ENCODE data around the gene SLC29A4. TPM values are rescaled to one million over a fixed set of nuclear protein-coding genes. Genes with fewer than 3 reads are reported as not detected.

The SLC29A4 gene
- polyA plus RNA-seq, 1 of the 3 experiments (the other 2 are of a cell fraction): 12.3 TPM

DNA sequence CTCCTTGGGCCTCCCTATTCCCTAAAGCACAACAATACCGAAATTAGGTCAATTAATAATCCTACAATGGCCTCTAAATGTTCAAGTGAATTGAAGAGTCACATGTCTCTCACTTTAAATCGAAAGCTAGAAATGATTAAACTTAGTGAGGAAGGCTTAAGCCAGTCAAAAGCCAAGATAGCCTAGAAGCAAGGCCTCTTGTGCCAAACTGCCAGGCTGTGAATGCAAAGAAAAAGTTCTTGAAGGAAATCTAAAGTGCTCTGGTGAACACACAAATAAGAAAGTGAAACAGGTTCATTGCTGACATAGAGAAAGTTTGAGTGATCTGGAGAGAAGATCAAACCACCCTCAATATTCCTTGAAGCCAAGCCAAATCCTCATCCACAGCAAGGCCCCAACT is 57.2 kb downstream of the SLC29A4 start:
- POLR2A ChIA-PET: no interaction called here
- CTCF ChIA-PET: interaction anchor here (1.0 to 1.3 kb wide), 2 partner anchors 99 to 365 kb away, joined by 3 read pairs; no protein-coding TSS in a partner anchor
- peaks cover 9% of the 10 kb centered on the region; the same call in 1 of the 2 replicates for H3K9me3 ChIP-seq
- no peak for DNase-seq
- WGBS (ENCODE audit: low lambda C conversion rate): 70% methylated on average over 2 of the region's 2 CpGs
- no peak overlapping the region for H2AFZ ChIP-seq (ENCODE audit: low read depth)
- no peak overlapping the region for H3K9ac ChIP-seq
- H3K4me1 ChIP-seq (ENCODE audit: control insufficient read depth in 1 of 2, insufficient read depth in 2 of 2, low read depth in 1 of 2, low read length in 1 of 2): no peaks in the 10 kb centered on the region
- no peak overlapping the region for H3K4me2 ChIP-seq
- TF ChIP-seq, protein P1, sequence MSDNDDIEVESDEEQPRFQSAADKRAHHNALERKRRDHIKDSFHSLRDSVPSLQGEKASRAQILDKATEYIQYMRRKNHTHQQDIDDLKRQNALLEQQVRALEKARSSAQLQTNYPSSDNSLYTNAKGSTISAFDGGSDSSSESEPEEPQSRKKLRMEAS (IDR thresholded peaks at IDR 0.05; ENCODE audit: low read depth): no peak
- TF ChIP-seq, protein P2, sequence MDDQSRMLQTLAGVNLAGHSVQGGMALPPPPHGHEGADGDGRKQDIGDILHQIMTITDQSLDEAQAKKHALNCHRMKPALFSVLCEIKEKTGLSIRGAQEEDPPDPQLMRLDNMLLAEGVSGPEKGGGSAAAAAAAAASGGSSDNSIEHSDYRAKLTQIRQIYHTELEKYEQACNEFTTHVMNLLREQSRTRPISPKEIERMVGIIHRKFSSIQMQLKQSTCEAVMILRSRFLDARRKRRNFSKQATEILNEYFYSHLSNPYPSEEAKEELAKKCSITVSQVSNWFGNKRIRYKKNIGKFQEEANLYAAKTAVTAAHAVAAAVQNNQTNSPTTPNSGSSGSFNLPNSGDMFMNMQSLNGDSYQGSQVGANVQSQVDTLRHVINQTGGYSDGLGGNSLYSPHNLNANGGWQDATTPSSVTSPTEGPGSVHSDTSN (IDR thresholded peaks at IDR 0.05): no peak
- TF ChIP-seq NRF1 (IDR thresholded peaks at IDR 0.05; ENCODE audit: low read depth, low read length) (no peak), TCF12 (IDR thresholded peaks at IDR 0.05) (no peak), NFIC (IDR thresholded peaks at IDR 0.05; ENCODE audit: borderline replicate concordance) (no peak), JUND (IDR thresholded peaks at IDR 0.05) (no peak), FOXJ3 (CRISPR knock-in tag; IDR thresholded peaks at IDR 0.05) (no peak)
- H4K20me1 ChIP-seq (ENCODE audit: insufficient read depth): peaks cover 5% of the 10 kb centered on the region; the same call in 1 of the 2 replicates
- no peak overlapping the region for H3K4me3 ChIP-seq (ENCODE audit: low read depth in 2 of 2, low read length in 1 of 2)
- no peaks in the 10 kb centered on the region for H3K27me3 ChIP-seq (ENCODE audit: insufficient read depth)
- H3F3A ChIP-seq (replicated peaks; ENCODE audit: insufficient read depth): peaks cover 3% of the 10 kb centered on the region
- peaks cover 28 to 95% of the 10 kb centered on the region in 2 experiments for H3K36me3 ChIP-seq (replicated peaks in 1 of 2; ENCODE audit: control insufficient read depth in 1 of 2, insufficient read depth in 2 of 2, low read length in 1 of 2)
- H3K27ac ChIP-seq (ENCODE audit: low read depth in 2 of 2, low read length in 1 of 2): no peak overlapping the region
- H3K9me2 ChIP-seq: no peaks in the 10 kb centered on the region
- peaks cover 76% of the 10 kb centered on the region for H3K79me2 ChIP-seq (ENCODE audit: insufficient read depth)

DNA sequence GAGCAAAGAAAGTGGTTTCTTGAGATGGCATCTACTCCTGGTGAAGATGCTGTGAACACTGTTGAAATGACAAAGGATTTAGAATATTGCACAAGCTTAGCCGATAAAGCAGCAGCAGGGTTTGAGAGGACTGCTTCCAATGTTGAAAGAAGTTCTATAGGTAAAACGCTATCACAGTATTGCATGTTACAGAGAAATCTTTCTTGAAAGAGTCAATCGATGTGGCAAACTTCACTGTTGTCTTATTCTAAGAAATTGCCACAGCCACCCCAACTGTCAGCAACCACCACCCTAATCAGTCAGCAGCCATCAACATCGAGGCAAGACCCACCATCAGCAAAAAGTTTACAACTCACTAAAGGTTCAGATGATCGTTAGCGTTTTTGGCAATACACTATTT is 59.9 kb downstream of the SLC29A4 start:
- H3K9ac ChIP-seq: no peak overlapping the region
- WGBS (ENCODE audit: low lambda C conversion rate): 98% methylated on average over 6 of the region's 6 CpGs
- H4K20me1 ChIP-seq (ENCODE audit: insufficient read depth): peaks cover 3% of the 10 kb centered on the region
- H3K9me2 ChIP-seq: no peaks in the 10 kb centered on the region
- no peak overlapping the region for H3K4me3 ChIP-seq (ENCODE audit: low read depth in 2 of 2, low read length in 1 of 2)
- TF ChIP-seq, protein P3, sequence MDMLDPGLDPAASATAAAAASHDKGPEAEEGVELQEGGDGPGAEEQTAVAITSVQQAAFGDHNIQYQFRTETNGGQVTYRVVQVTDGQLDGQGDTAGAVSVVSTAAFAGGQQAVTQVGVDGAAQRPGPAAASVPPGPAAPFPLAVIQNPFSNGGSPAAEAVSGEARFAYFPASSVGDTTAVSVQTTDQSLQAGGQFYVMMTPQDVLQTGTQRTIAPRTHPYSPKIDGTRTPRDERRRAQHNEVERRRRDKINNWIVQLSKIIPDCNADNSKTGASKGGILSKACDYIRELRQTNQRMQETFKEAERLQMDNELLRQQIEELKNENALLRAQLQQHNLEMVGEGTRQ (IDR thresholded peaks at IDR 0.05; ENCODE audit: borderline replicate concordance, low read depth, low read length): no peak
- TF ChIP-seq JUND (IDR thresholded peaks at IDR 0.05) (no peak), RFX5 (IDR thresholded peaks at IDR 0.05; ENCODE audit: low read length) (no peak), ELF1 (IDR thresholded peaks at IDR 0.05) (no peak), RCOR1 (IDR thresholded peaks at IDR 0.05; ENCODE audit: low read length) (no peak), MXI1 (IDR thresholded peaks at IDR 0.05; ENCODE audit: low read depth, low read length) (no peak), FOSL2 (IDR thresholded peaks at IDR 0.05; ENCODE audit: borderline replicate concordance, low read depth) (no peak), TAF1 (IDR thresholded peaks at IDR 0.05; ENCODE audit: borderline replicate concordance, low read depth, low read length) (no peak), YY1 (IDR thresholded peaks at IDR 0.05; ENCODE audit: low read depth) (no peak), TCF12 (IDR thresholded peaks at IDR 0.05) (no peak), EZH2phosphoT487 (IDR thresholded peaks at IDR 0.05; ENCODE audit: borderline replicate concordance, low read depth) (no peak), NFIC (IDR thresholded peaks at IDR 0.05; ENCODE audit: borderline replicate concordance) (no peak), FOXM1 (IDR thresholded peaks at IDR 0.05; ENCODE audit: low read depth) (no peak), RAD21 (IDR thresholded peaks at IDR 0.05; ENCODE audit: low read length) (no peak)
- TF ChIP-seq, protein P4, sequence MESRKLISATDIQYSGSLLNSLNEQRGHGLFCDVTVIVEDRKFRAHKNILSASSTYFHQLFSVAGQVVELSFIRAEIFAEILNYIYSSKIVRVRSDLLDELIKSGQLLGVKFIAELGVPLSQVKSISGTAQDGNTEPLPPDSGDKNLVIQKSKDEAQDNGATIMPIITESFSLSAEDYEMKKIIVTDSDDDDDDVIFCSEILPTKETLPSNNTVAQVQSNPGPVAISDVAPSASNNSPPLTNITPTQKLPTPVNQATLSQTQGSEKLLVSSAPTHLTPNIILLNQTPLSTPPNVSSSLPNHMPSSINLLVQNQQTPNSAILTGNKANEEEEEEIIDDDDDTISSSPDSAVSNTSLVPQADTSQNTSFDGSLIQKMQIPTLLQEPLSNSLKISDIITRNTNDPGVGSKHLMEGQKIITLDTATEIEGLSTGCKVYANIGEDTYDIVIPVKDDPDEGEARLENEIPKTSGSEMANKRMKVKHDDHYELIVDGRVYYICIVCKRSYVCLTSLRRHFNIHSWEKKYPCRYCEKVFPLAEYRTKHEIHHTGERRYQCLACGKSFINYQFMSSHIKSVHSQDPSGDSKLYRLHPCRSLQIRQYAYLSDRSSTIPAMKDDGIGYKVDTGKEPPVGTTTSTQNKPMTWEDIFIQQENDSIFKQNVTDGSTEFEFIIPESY (IDR thresholded peaks at IDR 0.05; ENCODE audit: borderline replicate concordance, low read depth): no peak
- TF ChIP-seq, protein P5, sequence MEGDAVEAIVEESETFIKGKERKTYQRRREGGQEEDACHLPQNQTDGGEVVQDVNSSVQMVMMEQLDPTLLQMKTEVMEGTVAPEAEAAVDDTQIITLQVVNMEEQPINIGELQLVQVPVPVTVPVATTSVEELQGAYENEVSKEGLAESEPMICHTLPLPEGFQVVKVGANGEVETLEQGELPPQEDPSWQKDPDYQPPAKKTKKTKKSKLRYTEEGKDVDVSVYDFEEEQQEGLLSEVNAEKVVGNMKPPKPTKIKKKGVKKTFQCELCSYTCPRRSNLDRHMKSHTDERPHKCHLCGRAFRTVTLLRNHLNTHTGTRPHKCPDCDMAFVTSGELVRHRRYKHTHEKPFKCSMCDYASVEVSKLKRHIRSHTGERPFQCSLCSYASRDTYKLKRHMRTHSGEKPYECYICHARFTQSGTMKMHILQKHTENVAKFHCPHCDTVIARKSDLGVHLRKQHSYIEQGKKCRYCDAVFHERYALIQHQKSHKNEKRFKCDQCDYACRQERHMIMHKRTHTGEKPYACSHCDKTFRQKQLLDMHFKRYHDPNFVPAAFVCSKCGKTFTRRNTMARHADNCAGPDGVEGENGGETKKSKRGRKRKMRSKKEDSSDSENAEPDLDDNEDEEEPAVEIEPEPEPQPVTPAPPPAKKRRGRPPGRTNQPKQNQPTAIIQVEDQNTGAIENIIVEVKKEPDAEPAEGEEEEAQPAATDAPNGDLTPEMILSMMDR (IDR thresholded peaks at IDR 0.05): no peak
- TF ChIP-seq, protein P6, sequence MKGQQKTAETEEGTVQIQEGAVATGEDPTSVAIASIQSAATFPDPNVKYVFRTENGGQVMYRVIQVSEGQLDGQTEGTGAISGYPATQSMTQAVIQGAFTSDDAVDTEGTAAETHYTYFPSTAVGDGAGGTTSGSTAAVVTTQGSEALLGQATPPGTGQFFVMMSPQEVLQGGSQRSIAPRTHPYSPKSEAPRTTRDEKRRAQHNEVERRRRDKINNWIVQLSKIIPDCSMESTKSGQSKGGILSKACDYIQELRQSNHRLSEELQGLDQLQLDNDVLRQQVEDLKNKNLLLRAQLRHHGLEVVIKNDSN (IDR thresholded peaks at IDR 0.05; ENCODE audit: borderline replicate concordance, low read depth): no peak
- TF ChIP-seq, protein P2 (IDR thresholded peaks at IDR 0.05): no peak
- H3K9me3 ChIP-seq: peaks cover 6% of the 10 kb centered on the region; the same call in 1 of the 2 replicates
- H3K79me2 ChIP-seq (ENCODE audit: insufficient read depth): peaks cover 59% of the 10 kb centered on the region
- no peak overlapping the region for H2AFZ ChIP-seq (ENCODE audit: low read depth)
- H3K36me3 ChIP-seq (replicated peaks in 1 of 2; ENCODE audit: control insufficient read depth in 1 of 2, insufficient read depth in 2 of 2, low read length in 1 of 2): peaks cover 32 to 82% of the 10 kb centered on the region in 2 experiments
- no peak overlapping the region for H3K4me2 ChIP-seq
- peaks cover 3% of the 10 kb centered on the region for H3F3A ChIP-seq (replicated peaks; ENCODE audit: insufficient read depth)
- no peaks in the 10 kb centered on the region for H3K4me1 ChIP-seq (ENCODE audit: control insufficient read depth in 1 of 2, insufficient read depth in 2 of 2, low read depth in 1 of 2, low read length in 1 of 2)
- no peaks in the 10 kb centered on the region for H3K27me3 ChIP-seq (ENCODE audit: insufficient read depth)
- no peak for DNase-seq
- no peak overlapping the region for H3K27ac ChIP-seq (ENCODE audit: low read depth in 2 of 2, low read length in 1 of 2)
- ChIA-PET POLR2A (no interaction called here), CTCF (no interaction called here)
